MM.1S (cell line): ENCODE measurements around the gene PCED1B.
"Not testable (repeated sequence)": the region's sequence is repeated elsewhere in the genome, so short reads cannot be mapped to it uniquely, and the experiment has no call there.

Experiments
- DNase-seq: peaks from one replicate; pipeline ENCODE4 v3.0.0-alpha.2; 2015
- H2AFZ ChIP-seq: fragments of 300-600 bp; sonication (generic); 2 replicates; pipeline ENCODE4 v1.6.0; 2016; ENCODE audit warnings: antibody characterized with exemption, low read length
- H3F3A ChIP-seq: fragments of 300-600 bp; sonication (generic); 2 replicates; pipeline ENCODE4 v1.6.1; 2016; ENCODE audit warnings: mild to moderate bottlenecking, antibody characterized with exemption, low read length, moderate library complexity, mixed read lengths; ENCODE audit not compliant: insufficient read depth
- H3K27ac ChIP-seq: fragments of 300-600 bp; sonication (generic); 2 replicates; pipeline ENCODE4 v1.5.1; 2016; ENCODE audit warnings: mild to moderate bottlenecking, low read length
- H3K27me3 ChIP-seq: fragments of 300-600 bp; sonication (generic); replicated peaks from 2 replicates; pipeline ENCODE4 v1.6.0; 2016; ENCODE audit warnings: low read length; ENCODE audit not compliant: insufficient read depth
- H3K36me3 ChIP-seq: fragments of 300-600 bp; sonication (generic); replicated peaks from 2 replicates; pipeline ENCODE4 v1.6.1; 2016; ENCODE audit warnings: mild to moderate bottlenecking, low read length, mixed read lengths; ENCODE audit not compliant: insufficient read depth
- H3K4me1 ChIP-seq: fragments of 300-600 bp; sonication (generic); 2 replicates; pipeline ENCODE4 v1.6.1; 2016; ENCODE audit warnings: low read length, mixed read lengths
- H3K4me2 ChIP-seq: fragments of 300-600 bp; sonication (generic); 2 replicates; pipeline ENCODE4 v1.6.0; 2016; ENCODE audit warnings: low read depth, low read length
- H3K4me3 ChIP-seq: fragments of 300-600 bp; sonication (generic); 2 replicates; pipeline ENCODE4 v1.5.1; 2016; ENCODE audit warnings: low read length, mixed read lengths
- H3K79me2 ChIP-seq: fragments of 300-600 bp; sonication (generic); 2 replicates; pipeline ENCODE4 v1.6.1; 2016; ENCODE audit warnings: mixed run types, low read length, mixed read lengths
- H3K9ac ChIP-seq: fragments of 300-600 bp; sonication (generic); 2 replicates; pipeline ENCODE4 v1.6.1; 2016; ENCODE audit warnings: low read length, mixed read lengths
- H3K9me2 ChIP-seq: fragments of 300-600 bp; sonication (generic); replicated peaks from 2 replicates; pipeline ENCODE4 v1.6.1; 2016; ENCODE audit warnings: mild to moderate bottlenecking, low read length, mixed read lengths; ENCODE audit not compliant: insufficient read depth
- H3K9me3 ChIP-seq: fragments of 300-600 bp; sonication (generic); replicated peaks from 2 replicates; pipeline ENCODE4 v1.6.1; 2016; ENCODE audit warnings: mild to moderate bottlenecking, low read length, mixed read lengths; ENCODE audit not compliant: insufficient read depth
- H4K20me1 ChIP-seq: fragments of 300-600 bp; sonication (generic); 2 replicates; pipeline ENCODE4 v1.6.1; 2016; ENCODE audit warnings: mild to moderate bottlenecking, low read length, moderate library complexity, mixed read lengths; ENCODE audit not compliant: insufficient read depth
- CTCF ChIP-seq: fragments of 300-600 bp; sonication (generic); IDR thresholded peaks from 2 replicates; pipeline ENCODE4 v1.5.1; 2016; ENCODE audit warnings: antibody characterized with exemption, low read length, mixed read lengths
- EZH2 ChIP-seq: fragments of 300-600 bp; sonication (generic); optimal IDR thresholded peaks from 2 replicates; pipeline ENCODE3; 2017; ENCODE audit warnings: low read depth, mild to moderate bottlenecking, antibody characterized with exemption, low read length, mixed read lengths
- EZH2phosphoT487 ChIP-seq: fragments of 300-600 bp; sonication (generic); IDR thresholded peaks from 2 replicates; pipeline ENCODE4 v1.6.1; 2018; ENCODE audit warnings: antibody characterized with exemption, low read length

Gene PCED1B

DNA sequence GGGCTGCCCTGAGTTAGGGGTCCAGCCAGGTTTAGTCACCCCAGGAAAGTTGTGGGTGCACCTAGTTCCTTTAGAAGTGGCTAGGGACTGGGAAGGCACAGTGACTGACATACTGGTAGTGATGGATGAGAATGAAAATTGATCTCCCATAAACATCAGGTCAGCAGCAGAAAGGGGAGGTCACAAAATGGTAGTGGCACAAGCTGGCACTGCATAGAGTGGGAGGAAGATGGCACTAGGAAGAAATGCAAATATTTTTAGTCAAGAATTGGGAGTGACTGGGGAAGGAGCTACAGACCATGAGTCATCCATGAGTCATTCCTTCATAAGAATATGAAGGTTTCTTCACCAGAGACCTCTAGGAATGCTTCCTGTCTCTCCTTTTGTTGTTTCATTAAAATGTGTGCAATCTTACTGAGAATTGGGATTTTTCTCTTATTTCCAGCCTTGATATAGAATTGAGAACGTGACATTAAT lies 198.6 kb downstream of the PCED1B start:
- peaks cover 20% of the 10 kb centered on the region for H3K4me1 ChIP-seq
- H3K9me3 ChIP-seq = no peaks in the 10 kb centered on the region
- no peak overlapping the region for H2AFZ ChIP-seq
- no peaks in the 10 kb centered on the region for H3K9me2 ChIP-seq
- no peak overlapping the region for H3K4me3 ChIP-seq
- H4K20me1 ChIP-seq = no peaks in the 10 kb centered on the region
- TF ChIP-seq CTCF (no peak), EZH2phosphoT487 (no peak), EZH2 (no peak)
- no peak for DNase-seq
- H3K27ac ChIP-seq = no peak overlapping the region
- H3F3A ChIP-seq = peaks cover 9% of the 10 kb centered on the region; the same call in 1 of the 2 replicates
- no peaks in the 10 kb centered on the region for H3K79me2 ChIP-seq
- H3K4me2 ChIP-seq = no peak overlapping the region
- H3K36me3 ChIP-seq = no peaks in the 10 kb centered on the region
- no peak overlapping the region for H3K9ac ChIP-seq
- H3K27me3 ChIP-seq = no peaks in the 10 kb centered on the region

GRCh38 chr12:47279758-47280157 lies 200.3 kb downstream of the PCED1B start:
- not testable (repeated sequence) for H3K9ac ChIP-seq, H3K36me3 ChIP-seq, H3K9me3 ChIP-seq, H3K27me3 ChIP-seq, H2AFZ ChIP-seq, DNase-seq, H3K27ac ChIP-seq, H3K4me2 ChIP-seq, H3K79me2 ChIP-seq, H3K4me3 ChIP-seq, H4K20me1 ChIP-seq, H3F3A ChIP-seq, H3K9me2 ChIP-seq
- peaks cover 20% of the 10 kb centered on the region for H3K4me1 ChIP-seq

GRCh38 chr12:47280543-47281300 lies 201.3 kb downstream of the PCED1B start:
- H2AFZ ChIP-seq = no peak overlapping the region
- H3K4me2 ChIP-seq = no peak overlapping the region
- H3K4me1 ChIP-seq = peaks cover 20% of the 10 kb centered on the region
- H3K9ac ChIP-seq = no peak overlapping the region
- no peaks in the 10 kb centered on the region for H3K9me2 ChIP-seq
- H4K20me1 ChIP-seq = no peaks in the 10 kb centered on the region
- H3K27ac ChIP-seq = no peak overlapping the region
- no peaks in the 10 kb centered on the region for H3K79me2 ChIP-seq
- H3K36me3 ChIP-seq = no peaks in the 10 kb centered on the region
- H3K9me3 ChIP-seq = no peaks in the 10 kb centered on the region
- H3K4me3 ChIP-seq = no peak overlapping the region
- peaks cover 9% of the 10 kb centered on the region; the same call in 1 of the 2 replicates for H3F3A ChIP-seq
- TF ChIP-seq EZH2phosphoT487 (no peak), EZH2 (no peak), CTCF (no peak)
- no peak for DNase-seq
- no peaks in the 10 kb centered on the region for H3K27me3 ChIP-seq

DNA sequence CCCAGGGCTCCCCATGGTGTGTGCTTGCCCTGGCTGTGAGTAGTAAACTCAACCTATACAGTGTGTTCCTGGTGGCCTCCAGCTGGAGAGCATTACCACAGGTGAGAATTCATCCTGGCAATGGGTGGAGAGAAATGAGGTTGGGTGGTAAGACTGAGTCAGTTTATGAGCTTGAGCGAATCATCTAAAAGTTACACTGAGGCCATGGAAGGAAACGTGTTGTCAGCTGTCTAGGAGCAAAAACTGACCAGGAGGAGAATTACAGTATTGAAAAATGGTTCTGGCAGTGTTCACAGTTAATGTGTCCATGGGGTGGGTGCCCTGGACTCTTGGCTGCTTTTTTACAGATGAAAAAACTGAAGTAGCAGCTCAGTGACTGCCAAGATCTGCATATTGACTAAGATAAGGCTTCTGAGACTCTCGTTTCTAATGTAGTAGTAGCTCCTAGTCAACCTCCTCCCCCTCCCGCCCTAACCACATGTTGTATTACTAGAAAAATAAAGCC lies 202.3 kb downstream of the PCED1B start:
- TF ChIP-seq EZH2phosphoT487 (no peak), EZH2 (no peak), CTCF (no peak)
- Histone ChIP-seq H3K79me2 (no peaks in the 10 kb centered on the region), H4K20me1 (no peaks in the 10 kb centered on the region), H2AFZ (no peak overlapping the region), H3K27me3 (no peaks in the 10 kb centered on the region), H3K9ac (no peak overlapping the region), H3K4me3 (no peak overlapping the region), H3K27ac (no peak overlapping the region), H3K4me1 (peaks cover 14% of the 10 kb centered on the region), H3K4me2 (no peak overlapping the region), H3K9me2 (no peaks in the 10 kb centered on the region), H3F3A (peaks cover 6% of the 10 kb centered on the region; the same call in 1 of the 2 replicates), H3K36me3 (no peaks in the 10 kb centered on the region), H3K9me3 (no peaks in the 10 kb centered on the region)
- DNase-seq = no peak
